Stimulated activated CD8-positive, alpha-beta memory T cell treated with anti-CD3 and anti-CD28 coated beads, Interleukin-12 subunit alpha, Interleukin-12 subunit beta, amount 100 ng/mL, for 24 hours (primary cell): ENCODE results near the gene MAGI1.

ENCODE experiments used
- DNase-seq: peaks from one replicate; pipeline ENCODE4 v3.0.0-alpha.2; 2020; ENCODE audit errors: extremely low read depth

Gene MAGI1

GRCh38 chr3:65322910-65323309 lies 715.8 kb downstream of the MAGI1 start:
- no peak for DNase-seq

- DNase-seq: no peak
Measured at GRCh38 chr3:65318231-65318630, 720.5 kb downstream of the MAGI1 start.

GRCh38 chr3:65314916-65315315 lies 723.8 kb downstream of the MAGI1 start:
- DNase-seq: no peak

GRCh38 chr3:65314269-65314668 lies 724.4 kb downstream of the MAGI1 start:
- DNase-seq: no peak

DNA sequence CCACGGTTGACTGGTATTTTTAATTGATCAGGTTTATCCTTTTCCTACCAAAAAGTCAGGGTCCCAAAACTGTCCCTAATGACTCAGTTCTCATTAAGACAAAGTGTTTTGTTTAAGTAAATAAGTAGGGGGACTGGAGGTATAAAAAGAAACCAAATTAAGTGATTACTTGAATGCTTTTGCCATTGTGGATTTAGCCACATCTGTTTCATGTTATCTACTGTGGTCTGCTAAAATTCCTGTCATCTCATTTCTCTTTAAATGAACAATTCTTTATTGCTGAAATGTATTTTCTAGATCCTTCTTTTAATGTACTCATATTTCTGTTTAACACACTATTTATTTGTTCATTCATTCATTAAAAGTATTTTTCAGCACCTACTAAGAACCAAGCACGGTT lies 725.1 kb downstream of the MAGI1 start:
- no peak for DNase-seq

GRCh38 chr3:65305836-65306235 lies 732.9 kb downstream of the MAGI1 start:
- no peak for DNase-seq
